Trophoblast cell (in vitro differentiated cells and primary cell): Measurements from ENCODE around the gene CHN2.

Source experiments
- DNase-seq, 2 donors: peaks; one replicate each; pipeline ENCODE4 v3.0.0-alpha.2; 2016
- H2AFZ ChIP-seq: 2 replicates; pipeline ENCODE4 v1.6.1; 2013; ENCODE audit warnings: low read length, moderate library complexity, mild to moderate bottlenecking; ENCODE audit not compliant: insufficient read depth, poor library complexity
- H2AK5ac ChIP-seq: 2 replicates; pipeline ENCODE4 v1.6.1; 2013; ENCODE audit warnings: mild to moderate bottlenecking, low read length
- H2BK120ac ChIP-seq: 2 replicates; pipeline ENCODE4 v1.6.1; 2013; ENCODE audit warnings: low read length, mild to moderate bottlenecking, moderate library complexity; ENCODE audit not compliant: insufficient read depth, poor library complexity
- H2BK12ac ChIP-seq: 2 replicates; pipeline ENCODE4 v1.6.1; 2013; ENCODE audit warnings: mild to moderate bottlenecking, low read length, moderate library complexity
- H2BK5ac ChIP-seq: 2 replicates; pipeline ENCODE4 v1.6.1; 2013; ENCODE audit warnings: low read length, low read depth, moderate library complexity, mild to moderate bottlenecking; ENCODE audit not compliant: poor library complexity
- H3K14ac ChIP-seq: 2 replicates; pipeline ENCODE4 v1.6.1; 2013; ENCODE audit warnings: mild to moderate bottlenecking, low read length
- H3K18ac ChIP-seq: 2 replicates; pipeline ENCODE4 v1.6.1; 2013; ENCODE audit warnings: mild to moderate bottlenecking, low read length
- H3K23ac ChIP-seq: 2 replicates; pipeline ENCODE4 v1.6.1; 2013; ENCODE audit warnings: low read length
- H3K27ac ChIP-seq: 2 replicates; pipeline ENCODE4 v1.5.1; 2013; ENCODE audit warnings: low read depth, mild to moderate bottlenecking, inconsistent platforms, low read length, moderate library complexity
- H3K27me3 ChIP-seq: 2 replicates; pipeline ENCODE4 v1.6.1; 2013; ENCODE audit warnings: inconsistent platforms, mild to moderate bottlenecking, low read length, moderate library complexity; ENCODE audit not compliant: insufficient read depth
- H3K36me3 ChIP-seq, 2 experiments: 1 replicate in 1 of 2; 2 replicates in 1 of 2; pipeline ENCODE4 v1.6.1; 2013; ENCODE audit warnings: low read length in 2 of 2, mild to moderate bottlenecking in 2 of 2, moderate library complexity in 1 of 2; ENCODE audit not compliant: insufficient read depth in 2 of 2, control insufficient read depth in 1 of 2
- H3K4ac ChIP-seq: 2 replicates; pipeline ENCODE4 v1.6.1; 2013; ENCODE audit warnings: low read depth, mild to moderate bottlenecking, low read length, moderate library complexity
- H3K4me1 ChIP-seq, 2 experiments: 1 replicate in 1 of 2; 2 replicates in 1 of 2; pipeline ENCODE4 v1.6.1; 2013; ENCODE audit warnings: low read length in 2 of 2, mild to moderate bottlenecking in 2 of 2, moderate library complexity in 1 of 2; ENCODE audit not compliant: insufficient read depth in 2 of 2, control insufficient read depth in 1 of 2
- H3K4me2 ChIP-seq: 2 replicates; pipeline ENCODE4 v1.6.1; 2013; ENCODE audit warnings: inconsistent platforms, mild to moderate bottlenecking, low read length, moderate library complexity
- H3K4me3 ChIP-seq: 2 replicates; pipeline ENCODE4 v1.5.1; 2013; ENCODE audit warnings: mild to moderate bottlenecking, low read depth, low read length, inconsistent platforms
- H3K79me1 ChIP-seq: one replicate; pipeline ENCODE4 v1.6.1; 2013; ENCODE audit warnings: low read length
- H3K79me2 ChIP-seq: 2 replicates; pipeline ENCODE4 v1.6.1; 2013; ENCODE audit warnings: low read length, mild to moderate bottlenecking; ENCODE audit not compliant: control insufficient read depth, insufficient read depth, poor library complexity
- H3K9ac ChIP-seq: 2 replicates; pipeline ENCODE4 v1.6.1; 2013; ENCODE audit warnings: mild to moderate bottlenecking, low read length
- H3K9me3 ChIP-seq: 2 replicates; pipeline ENCODE4 v1.6.1; 2013; ENCODE audit warnings: low read depth, mild to moderate bottlenecking, control low read depth, inconsistent platforms, low read length; ENCODE audit not compliant: insufficient read depth
- H4K12ac ChIP-seq: 2 replicates; pipeline ENCODE4 v1.6.1; 2013; ENCODE audit warnings: low read depth, mild to moderate bottlenecking, low read length, moderate library complexity
- H4K8ac ChIP-seq: 2 replicates; pipeline ENCODE4 v1.6.1; 2013; ENCODE audit warnings: low read depth, mild to moderate bottlenecking, low read length, moderate library complexity
- H4K91ac ChIP-seq: one replicate; pipeline ENCODE4 v1.6.1; 2013; ENCODE audit warnings: low read depth, mild to moderate bottlenecking, low read length, moderate library complexity
- WGBS: extraction: QIAGEN DNeasy Blood & Tissue Kit; methylation state at CpG from one replicate; pipeline ENCODE4 v1.1.7; 2013; ENCODE audit warnings: missing lambda C conversion rate; ENCODE audit not compliant: insufficient read length, insufficient coverage; ENCODE audit errors: extremely low coverage; 5-methylcytosine and 5-hydroxymethylcytosine counted together

CHN2 gene

DNA sequence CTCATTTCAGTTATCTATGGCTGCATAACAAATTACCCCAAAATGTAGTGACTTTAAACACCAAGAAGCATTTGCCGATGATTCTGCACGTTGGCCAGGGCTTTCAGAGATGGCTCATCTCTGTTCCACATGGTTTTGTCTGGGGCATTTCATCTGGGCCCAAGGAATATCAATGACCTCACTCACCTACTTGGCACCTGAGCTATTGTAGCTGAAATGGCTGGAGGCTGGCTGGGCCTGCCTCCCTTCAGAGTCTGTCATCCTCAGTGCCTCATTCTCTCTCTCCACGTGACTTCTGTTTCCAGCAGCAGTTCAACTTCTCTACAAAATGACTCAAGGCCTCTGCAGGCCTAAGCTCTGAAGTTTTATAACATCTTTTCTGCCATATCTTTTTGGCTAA lies 249.7 kb downstream of the CHN2 start:
- Histone ChIP-seq H3K9ac (no peak overlapping the region), H3K36me3 (peaks cover 0 to 3% of the 10 kb centered on the region in 2 experiments), H2BK5ac (no peak overlapping the region), H2BK120ac (no peak overlapping the region), H2AFZ (no peak overlapping the region), H3K79me1 (no peaks in the 10 kb centered on the region), H3K4ac (no peak overlapping the region), H4K12ac (no peak overlapping the region), H3K4me2 (no peak overlapping the region), H3K4me1 (peaks cover 0 to 6% of the 10 kb centered on the region in 2 experiments), H3K27me3 (no peaks in the 10 kb centered on the region), H2BK12ac (no peak overlapping the region), H4K8ac (no peak overlapping the region), H3K27ac (no peak overlapping the region), H3K9me3 (no peaks in the 10 kb centered on the region), H3K79me2 (peaks cover 1% of the 10 kb centered on the region), H3K18ac (no peak overlapping the region), H3K23ac (no peak overlapping the region), H2AK5ac (no peak overlapping the region), H4K91ac (no peak overlapping the region), H3K14ac (no peak overlapping the region), H3K4me3 (no peak overlapping the region)
- no CpG with 5 or more reads among the region's 3 CpGs for WGBS
- DNase-seq = no peak

GRCh38 chr7:29445736-29446135 lies 251.2 kb downstream of the CHN2 start:
- Histone ChIP-seq H3K27me3 (no peaks in the 10 kb centered on the region), H3K9me3 (no peaks in the 10 kb centered on the region), H2BK5ac (no peak overlapping the region), H3K79me2 (peaks cover 1% of the 10 kb centered on the region), H4K91ac (no peak overlapping the region), H3K27ac (no peak overlapping the region), H3K79me1 (no peaks in the 10 kb centered on the region), H3K23ac (no peak overlapping the region), H2BK12ac (no peak overlapping the region), H4K8ac (no peak overlapping the region), H3K4ac (no peak overlapping the region), H2BK120ac (no peak overlapping the region), H2AK5ac (no peak overlapping the region), H3K18ac (no peak overlapping the region), H2AFZ (no peak overlapping the region), H4K12ac (no peak overlapping the region), H3K4me3 (no peak overlapping the region), H3K9ac (no peak overlapping the region), H3K4me1 (peaks cover 0 to 6% of the 10 kb centered on the region in 2 experiments), H3K14ac (no peak overlapping the region), H3K36me3 (no peaks in the 10 kb centered on the region), H3K4me2 (no peak overlapping the region)
- WGBS = no CpG with 5 or more reads among the region's 6 CpGs
- no peak for DNase-seq

DNA sequence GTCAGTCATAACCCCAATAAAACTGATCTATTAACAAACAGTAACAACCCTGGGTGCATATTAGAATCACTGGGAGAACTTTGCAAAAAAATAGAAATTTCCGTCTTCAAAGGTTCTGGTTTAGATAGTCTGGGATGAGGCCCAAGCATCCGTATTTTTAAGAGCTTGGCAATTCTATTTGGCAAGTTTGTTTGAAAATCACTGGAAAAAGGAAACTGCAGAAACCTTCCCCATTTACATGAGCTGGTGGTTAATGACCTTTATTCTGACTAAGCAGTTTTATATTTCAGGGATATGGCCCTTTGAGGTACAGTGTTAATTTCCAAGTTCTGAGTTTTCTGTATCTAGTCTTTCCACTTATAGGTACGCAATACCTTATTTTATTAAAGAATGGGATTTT lies 253.3 kb downstream of the CHN2 start:
- Histone ChIP-seq H2BK120ac (no peak overlapping the region), H4K8ac (no peak overlapping the region), H3K27ac (no peak overlapping the region), H3K79me2 (peaks cover 1% of the 10 kb centered on the region), H3K4me1 (peaks cover 0 to 5% of the 10 kb centered on the region in 2 experiments), H2BK5ac (no peak overlapping the region), H3K9me3 (no peaks in the 10 kb centered on the region), H3K18ac (no peak overlapping the region), H3K4me3 (no peak overlapping the region), H2AFZ (no peak overlapping the region), H4K91ac (no peak overlapping the region), H3K27me3 (no peaks in the 10 kb centered on the region), H3K36me3 (peaks cover 4 to 6% of the 10 kb centered on the region in 2 experiments), H3K4me2 (no peak overlapping the region), H2AK5ac (no peak overlapping the region), H3K14ac (no peak overlapping the region), H3K9ac (no peak overlapping the region), H3K79me1 (no peaks in the 10 kb centered on the region), H3K23ac (no peak overlapping the region), H2BK12ac (no peak overlapping the region), H3K4ac (no peak overlapping the region), H4K12ac (no peak overlapping the region)
- no peak for DNase-seq
- WGBS = no CpG with 5 or more reads among the region's 3 CpGs

- H3K4me1 ChIP-seq = peaks cover 3% of the 10 kb centered on the region in 2 experiments
- no peaks in the 10 kb centered on the region for H3K79me2 ChIP-seq
Observed at GRCh38 chr7:29449569-29450260, 255.1 kb downstream of the CHN2 start.

More at GRCh38 chr7:29449569-29450260, 255.1 kb downstream of the CHN2 start:
- Histone ChIP-seq H3K18ac (no peak overlapping the region), H3K4me2 (no peak overlapping the region), H2BK12ac (no peak overlapping the region), H3K4me3 (no peak overlapping the region), H4K91ac (no peak overlapping the region), H4K12ac (no peak overlapping the region), H2AFZ (no peak overlapping the region), H3K79me1 (peaks cover 3% of the 10 kb centered on the region), H3K27me3 (no peaks in the 10 kb centered on the region), H2BK5ac (no peak overlapping the region), H3K9ac (no peak overlapping the region), H2BK120ac (no peak overlapping the region), H3K9me3 (no peaks in the 10 kb centered on the region), H3K23ac (no peak overlapping the region), H3K4ac (no peak overlapping the region), H3K27ac (no peak overlapping the region), H4K8ac (no peak overlapping the region), H3K36me3 (peaks cover 4 to 6% of the 10 kb centered on the region in 2 experiments), H3K14ac (no peak overlapping the region), H2AK5ac (no peak overlapping the region)
- no peak for DNase-seq
- whole genome bisulfite sequencing = no CpG with 5 or more reads among the region's 3 CpGs
